ENCODE data around the gene ATP1B1.
"Not testable (repeated sequence)": the region's sequence is repeated elsewhere in the genome, so short reads cannot be mapped to it uniquely, and the experiment has no call there.

ATP1B1 gene

GRCh38 chr1:169175461-169175860 lies 69.0 kb downstream of the ATP1B1 start:
- H3K4me3 ChIP-seq (replicated peaks; ENCODE audit: low read depth, low read length), result no peak overlapping the region
- no peak for TF ChIP-seq CTCF (IDR thresholded peaks at IDR 0.05; ENCODE audit: low read depth, low read length, missing control alignments)
- DNase-seq (ENCODE audit: extremely low read depth, low read depth), result peak; percentile 17

GRCh38 chr1:169179431-169179830 lies 72.9 kb downstream of the ATP1B1 start:
- DNase-seq (ENCODE audit: extremely low read depth, low read depth); H3K4me3 ChIP-seq (replicated peaks; ENCODE audit: low read depth, low read length): not testable (repeated sequence)

- no peak for DNase-seq (ENCODE audit: extremely low read depth, low read depth)
- no peak overlapping the region for H3K4me3 ChIP-seq (replicated peaks; ENCODE audit: low read depth, low read length)
Measured at GRCh38 chr1:169180174-169180573, 73.7 kb downstream of the ATP1B1 start.

More at GRCh38 chr1:169180174-169180573, 73.7 kb downstream of the ATP1B1 start:
- no peak for TF ChIP-seq CTCF (IDR thresholded peaks at IDR 0.05; ENCODE audit: low read depth, low read length, missing control alignments)

Data from HFF-Myc (cell line).